Measurements from ENCODE around the gene MAML2.
"Not testable (repeated sequence)": the region's sequence is repeated elsewhere in the genome, so short reads cannot be mapped to it uniquely, and the experiment has no call there.

DNA sequence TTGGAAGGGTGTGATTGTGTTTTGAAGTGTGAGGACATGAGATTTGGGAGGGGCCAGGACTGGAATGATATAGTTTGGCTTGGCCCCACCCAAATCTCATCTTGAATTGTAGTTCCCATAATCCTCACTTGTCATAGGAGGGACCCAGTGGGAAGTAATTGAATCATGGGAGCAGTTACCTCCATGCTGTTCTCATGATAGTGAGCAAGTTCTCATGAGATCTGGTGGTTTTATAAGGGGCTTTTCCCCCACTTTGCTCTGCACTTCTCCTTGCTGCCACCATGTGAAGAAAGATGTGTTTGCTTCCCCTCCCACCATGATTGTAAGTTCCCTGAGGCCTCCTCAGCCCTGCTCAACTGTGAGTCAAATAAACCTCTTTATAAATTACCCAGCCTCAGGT lies 71.6 kb downstream of the MAML2 start:
- TF ChIP-seq, protein P1, sequence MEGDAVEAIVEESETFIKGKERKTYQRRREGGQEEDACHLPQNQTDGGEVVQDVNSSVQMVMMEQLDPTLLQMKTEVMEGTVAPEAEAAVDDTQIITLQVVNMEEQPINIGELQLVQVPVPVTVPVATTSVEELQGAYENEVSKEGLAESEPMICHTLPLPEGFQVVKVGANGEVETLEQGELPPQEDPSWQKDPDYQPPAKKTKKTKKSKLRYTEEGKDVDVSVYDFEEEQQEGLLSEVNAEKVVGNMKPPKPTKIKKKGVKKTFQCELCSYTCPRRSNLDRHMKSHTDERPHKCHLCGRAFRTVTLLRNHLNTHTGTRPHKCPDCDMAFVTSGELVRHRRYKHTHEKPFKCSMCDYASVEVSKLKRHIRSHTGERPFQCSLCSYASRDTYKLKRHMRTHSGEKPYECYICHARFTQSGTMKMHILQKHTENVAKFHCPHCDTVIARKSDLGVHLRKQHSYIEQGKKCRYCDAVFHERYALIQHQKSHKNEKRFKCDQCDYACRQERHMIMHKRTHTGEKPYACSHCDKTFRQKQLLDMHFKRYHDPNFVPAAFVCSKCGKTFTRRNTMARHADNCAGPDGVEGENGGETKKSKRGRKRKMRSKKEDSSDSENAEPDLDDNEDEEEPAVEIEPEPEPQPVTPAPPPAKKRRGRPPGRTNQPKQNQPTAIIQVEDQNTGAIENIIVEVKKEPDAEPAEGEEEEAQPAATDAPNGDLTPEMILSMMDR (IDR thresholded peaks at IDR 0.05), result not testable (repeated sequence)
- not testable (repeated sequence) for TF ChIP-seq POLR2AphosphoS5, POLR2A (IDR thresholded peaks at IDR 0.05)
